Measurements from ENCODE around the gene NUP98.

DNA sequence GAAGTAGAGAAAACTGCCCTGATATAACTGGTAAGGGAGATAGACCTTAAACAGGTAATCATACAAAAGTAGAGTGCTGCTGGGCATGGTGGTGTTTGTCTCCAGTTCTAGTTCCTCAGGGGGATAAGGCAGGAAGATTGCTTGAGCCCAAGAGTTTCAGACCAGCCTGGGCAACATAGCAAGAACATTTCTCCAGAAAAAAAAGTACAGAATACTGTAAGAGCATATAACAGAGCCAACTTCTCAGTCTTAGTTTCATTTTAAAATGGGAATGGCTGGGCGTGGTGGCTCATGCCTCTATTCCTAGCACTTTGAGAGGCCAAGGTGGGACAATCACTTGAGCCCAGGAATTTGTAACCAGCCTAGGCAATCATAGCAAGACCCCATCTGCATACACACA, 47.9 kb upstream of the NUP98 start:
- TF ChIP-seq, protein P1, sequence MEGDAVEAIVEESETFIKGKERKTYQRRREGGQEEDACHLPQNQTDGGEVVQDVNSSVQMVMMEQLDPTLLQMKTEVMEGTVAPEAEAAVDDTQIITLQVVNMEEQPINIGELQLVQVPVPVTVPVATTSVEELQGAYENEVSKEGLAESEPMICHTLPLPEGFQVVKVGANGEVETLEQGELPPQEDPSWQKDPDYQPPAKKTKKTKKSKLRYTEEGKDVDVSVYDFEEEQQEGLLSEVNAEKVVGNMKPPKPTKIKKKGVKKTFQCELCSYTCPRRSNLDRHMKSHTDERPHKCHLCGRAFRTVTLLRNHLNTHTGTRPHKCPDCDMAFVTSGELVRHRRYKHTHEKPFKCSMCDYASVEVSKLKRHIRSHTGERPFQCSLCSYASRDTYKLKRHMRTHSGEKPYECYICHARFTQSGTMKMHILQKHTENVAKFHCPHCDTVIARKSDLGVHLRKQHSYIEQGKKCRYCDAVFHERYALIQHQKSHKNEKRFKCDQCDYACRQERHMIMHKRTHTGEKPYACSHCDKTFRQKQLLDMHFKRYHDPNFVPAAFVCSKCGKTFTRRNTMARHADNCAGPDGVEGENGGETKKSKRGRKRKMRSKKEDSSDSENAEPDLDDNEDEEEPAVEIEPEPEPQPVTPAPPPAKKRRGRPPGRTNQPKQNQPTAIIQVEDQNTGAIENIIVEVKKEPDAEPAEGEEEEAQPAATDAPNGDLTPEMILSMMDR (conservative IDR thresholded peaks at IDR 0.05; ENCODE audit: low read depth, low read length): no peak
- no peak for TF ChIP-seq EZH2 (IDR thresholded peaks at IDR 0.05; ENCODE audit: borderline replicate concordance, low read depth, low read length, poor library complexity, severe bottlenecking)

Measured in A673 (cell line).